HFFc6 (cell line): Measurements from ENCODE around the gene FARP1. TPM values are rescaled to one million over a fixed set of nuclear protein-coding genes. Genes with fewer than 3 reads are reported as not detected.

Experiments used
- DNase-seq: peaks from one replicate; pipeline ENCODE4 v3.0.0-alpha.2; 2018
- H3K27ac Mint-ChIP-seq: 2 replicates; pipeline ENCODE4 v1.8.0; 2020; ENCODE audit warnings: mild to moderate bottlenecking, mixed read lengths
- H3K27me3 Mint-ChIP-seq: 2 replicates; pipeline ENCODE4 v1.8.0; 2021; ENCODE audit warnings: mild to moderate bottlenecking, moderate library complexity, mixed read lengths; ENCODE audit not compliant: insufficient read depth
- H3K36me3 Mint-ChIP-seq: 2 replicates; pipeline ENCODE4 v1.8.0; 2021; ENCODE audit warnings: low read depth, mixed read lengths
- H3K4me1 Mint-ChIP-seq: 2 replicates; pipeline ENCODE4 v1.8.0; 2020; ENCODE audit warnings: low read depth, mixed read lengths
- H3K4me3 Mint-ChIP-seq: 2 replicates; pipeline ENCODE4 v1.8.0; 2020; ENCODE audit warnings: mild to moderate bottlenecking, moderate library complexity, mixed read lengths
- H3K9me3 Mint-ChIP-seq: 2 replicates; pipeline ENCODE4 v1.8.0; 2020; ENCODE audit warnings: mild to moderate bottlenecking, mixed read lengths
- total RNA-seq, 6 experiments: library from RNA; stranded (reverse); fragmentation: NEBNext Ultra II Directional; extraction: Animal tissue kit (Norgen Biotek cat#: 25700); gene quantifications; 2 replicates in 1 of 6; 3 replicates in 5 of 6; pipeline ENCODE4 v1.2.3, GENCODE V29; 2021
- TF ChIP-seq, protein P1 (sequence below): fragments of 200-600 bp; sonication (generic); IDR thresholded peaks from 2 replicates; pipeline ENCODE4 v1.5.0; 2021; ENCODE audit warnings: antibody characterized with exemption, mild to moderate bottlenecking

Gene FARP1
- total RNA-seq, 6 experiments from 2014 or later = 140 to 181 (median 150) TPM

DNA sequence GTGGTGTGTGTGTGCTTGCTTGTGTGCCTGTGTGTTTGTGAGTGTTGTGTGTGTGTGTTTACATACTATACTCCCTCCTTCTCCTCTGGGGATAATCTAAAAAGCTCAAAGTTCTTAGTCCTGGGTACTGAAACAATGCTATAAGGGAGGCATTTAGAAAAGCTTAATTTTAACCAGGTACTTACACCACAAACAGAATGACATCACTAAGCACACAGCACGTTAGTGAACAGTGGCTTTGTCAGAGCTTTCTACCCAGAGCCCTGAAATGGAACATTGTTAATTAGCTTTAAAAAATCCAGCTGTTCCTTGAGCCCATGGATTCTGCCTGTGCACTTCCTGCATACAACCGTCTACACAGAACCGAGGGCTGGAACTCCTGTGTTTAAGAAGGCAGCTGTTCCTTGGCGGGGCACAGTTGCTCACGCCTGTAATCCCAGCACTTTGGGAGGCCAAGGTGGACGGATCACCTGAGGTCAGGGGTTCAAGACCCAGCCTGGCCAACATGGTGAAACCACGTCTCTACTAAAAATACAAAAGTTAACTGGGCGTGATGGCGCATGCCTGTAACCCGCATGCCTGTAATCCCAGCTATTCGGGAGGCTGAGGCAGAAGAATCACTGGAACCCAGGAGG lies 103.8 kb downstream of the FARP1 start:
- no peak for DNase-seq
- peak overlapping the region; percentile 6; the same call in 1 of the 2 replicates for H3K27ac Mint-ChIP-seq

DNA sequence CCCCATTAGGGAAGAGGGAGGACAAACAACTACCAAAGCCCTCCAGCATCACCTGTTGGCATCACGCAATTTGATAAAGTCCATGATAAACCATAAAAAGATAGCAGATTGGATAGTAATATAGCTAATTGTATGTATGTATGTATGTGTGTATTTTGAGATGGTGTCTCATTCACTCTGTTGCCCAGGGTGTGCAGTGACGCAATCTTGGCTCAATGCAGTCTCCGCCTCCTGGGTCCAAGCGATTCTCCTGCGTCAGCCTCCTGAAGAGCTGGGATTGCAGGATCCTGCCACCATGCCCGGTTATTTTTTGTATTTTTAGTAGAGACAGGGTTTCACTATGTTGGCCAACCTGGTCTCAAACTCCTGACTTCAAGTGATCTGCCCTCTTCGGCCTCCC lies 108.8 kb downstream of the FARP1 start:
- no peak for DNase-seq
- H3K9me3 Mint-ChIP-seq = no peaks in the 10 kb centered on the region
- H3K27me3 Mint-ChIP-seq = peaks cover 2% of the 10 kb centered on the region; the same call in 1 of the 2 replicates
- H3K27ac Mint-ChIP-seq = peak overlapping the region; percentile 87; the same call in 1 of the 2 replicates
- H3K36me3 Mint-ChIP-seq = peaks cover 13% of the 10 kb centered on the region; the same call in 1 of the 2 replicates
- H3K4me3 Mint-ChIP-seq = no peak overlapping the region
- TF ChIP-seq, protein P1, sequence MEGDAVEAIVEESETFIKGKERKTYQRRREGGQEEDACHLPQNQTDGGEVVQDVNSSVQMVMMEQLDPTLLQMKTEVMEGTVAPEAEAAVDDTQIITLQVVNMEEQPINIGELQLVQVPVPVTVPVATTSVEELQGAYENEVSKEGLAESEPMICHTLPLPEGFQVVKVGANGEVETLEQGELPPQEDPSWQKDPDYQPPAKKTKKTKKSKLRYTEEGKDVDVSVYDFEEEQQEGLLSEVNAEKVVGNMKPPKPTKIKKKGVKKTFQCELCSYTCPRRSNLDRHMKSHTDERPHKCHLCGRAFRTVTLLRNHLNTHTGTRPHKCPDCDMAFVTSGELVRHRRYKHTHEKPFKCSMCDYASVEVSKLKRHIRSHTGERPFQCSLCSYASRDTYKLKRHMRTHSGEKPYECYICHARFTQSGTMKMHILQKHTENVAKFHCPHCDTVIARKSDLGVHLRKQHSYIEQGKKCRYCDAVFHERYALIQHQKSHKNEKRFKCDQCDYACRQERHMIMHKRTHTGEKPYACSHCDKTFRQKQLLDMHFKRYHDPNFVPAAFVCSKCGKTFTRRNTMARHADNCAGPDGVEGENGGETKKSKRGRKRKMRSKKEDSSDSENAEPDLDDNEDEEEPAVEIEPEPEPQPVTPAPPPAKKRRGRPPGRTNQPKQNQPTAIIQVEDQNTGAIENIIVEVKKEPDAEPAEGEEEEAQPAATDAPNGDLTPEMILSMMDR = no peak
- peaks cover 47% of the 10 kb centered on the region for H3K4me1 Mint-ChIP-seq

More for the DNA sequence above, 103.8 kb downstream of the FARP1 start:
- peaks cover 2% of the 10 kb centered on the region; the same call in 1 of the 2 replicates for H3K27me3 Mint-ChIP-seq
- no peaks in the 10 kb centered on the region for H3K9me3 Mint-ChIP-seq
- H3K36me3 Mint-ChIP-seq = peaks cover 4% of the 10 kb centered on the region
- TF ChIP-seq, protein P1 = no peak
- H3K4me3 Mint-ChIP-seq = no peak overlapping the region
- peaks cover 15% of the 10 kb centered on the region; the same call in 1 of the 2 replicates for H3K4me1 Mint-ChIP-seq

- peaks cover 2% of the 10 kb centered on the region; the same call in 1 of the 2 replicates for H3K27me3 Mint-ChIP-seq
- TF ChIP-seq, protein P1 = no peak
- H3K36me3 Mint-ChIP-seq = peaks cover 13% of the 10 kb centered on the region; the same call in 1 of the 2 replicates
- H3K4me3 Mint-ChIP-seq = peak overlapping the region; percentile 77
- peak overlapping the region; percentile 87 for H3K27ac Mint-ChIP-seq
- H3K4me1 Mint-ChIP-seq = peaks cover 54% of the 10 kb centered on the region
- no peaks in the 10 kb centered on the region for H3K9me3 Mint-ChIP-seq
- DNase-seq = peak; percentile 76
Measured at GRCh38 chr13:98252931-98253470, 110.1 kb downstream of the FARP1 start.

- peak overlapping the region; percentile 87 for H3K27ac Mint-ChIP-seq
- TF ChIP-seq, protein P1 = no peak
- peak; percentile 12 for DNase-seq
- H3K4me1 Mint-ChIP-seq = peaks cover 54% of the 10 kb centered on the region
- H3K4me3 Mint-ChIP-seq = peak overlapping the region; percentile 77
- peaks cover 13% of the 10 kb centered on the region; the same call in 1 of the 2 replicates for H3K36me3 Mint-ChIP-seq
- H3K9me3 Mint-ChIP-seq = no peaks in the 10 kb centered on the region
- H3K27me3 Mint-ChIP-seq = peaks cover 2% of the 10 kb centered on the region; the same call in 1 of the 2 replicates
Measured at GRCh38 chr13:98253526-98253925, 110.6 kb downstream of the FARP1 start.

DNA sequence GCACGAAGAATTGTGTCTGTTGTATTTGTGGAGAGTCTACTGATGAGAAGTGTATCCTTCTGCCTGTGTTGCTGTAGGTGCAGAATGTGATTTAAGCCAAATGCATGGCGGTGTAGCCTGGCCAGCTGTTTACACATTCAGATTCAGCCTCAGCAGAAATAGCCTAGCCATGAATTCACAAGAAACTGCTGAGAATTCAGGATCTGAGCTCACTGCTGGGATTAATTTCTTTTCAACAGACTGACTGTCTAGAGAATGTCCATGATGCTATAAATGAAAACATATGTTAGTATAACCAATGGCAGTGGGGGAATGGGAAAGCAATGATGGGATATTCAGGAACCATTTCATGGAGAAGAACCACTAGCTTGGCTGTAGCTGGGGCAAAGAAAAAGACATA lies 111.6 kb downstream of the FARP1 start:
- Mint-ChIP-seq H3K9me3 (no peaks in the 10 kb centered on the region), H3K4me1 (peaks cover 54% of the 10 kb centered on the region), H3K4me3 (peak overlapping the region; percentile 77), H3K27me3 (peaks cover 2% of the 10 kb centered on the region; the same call in 1 of the 2 replicates), H3K36me3 (peaks cover 13% of the 10 kb centered on the region; the same call in 1 of the 2 replicates), H3K27ac (peak overlapping the region; percentile 87)
- TF ChIP-seq, protein P1 = no peak
- peak; percentile 53 for DNase-seq
